Loucy (cell line): ENCODE data around the gene CCDC171.

Experiments
- H2AFZ ChIP-seq: fragments of 200-600 bp; sonication (generic); 2 replicates; pipeline ENCODE4 v1.6.0; 2016; ENCODE audit warnings: antibody characterized with exemption, mild to moderate bottlenecking, low read length, moderate library complexity
- H3F3A ChIP-seq: fragments of 200-600 bp; 2 replicates; pipeline ENCODE4 v1.6.0; 2016; ENCODE audit warnings: antibody characterized with exemption, low read depth, mild to moderate bottlenecking
- H3K27me3 ChIP-seq: fragments of 200-600 bp; sonication (generic); 2 replicates; pipeline ENCODE4 v1.6.1; 2014; ENCODE audit warnings: low read length, mild to moderate bottlenecking; ENCODE audit not compliant: insufficient read depth, poor library complexity, severe bottlenecking
- H3K36me3 ChIP-seq: fragments of 200-600 bp; sonication (generic); 2 replicates; pipeline ENCODE4 v1.6.1; 2016; ENCODE audit warnings: low read length; ENCODE audit not compliant: insufficient read depth
- H3K4me1 ChIP-seq: fragments of 200-600 bp; sonication (generic); 2 replicates; pipeline ENCODE4 v1.5.1; 2014; ENCODE audit warnings: low read length, mild to moderate bottlenecking; ENCODE audit not compliant: insufficient read depth, poor library complexity, severe bottlenecking
- H3K4me2 ChIP-seq: fragments of 200-600 bp; sonication (generic); 2 replicates; pipeline ENCODE4 v1.6.0; 2014; ENCODE audit warnings: antibody characterized with exemption, low read length, low read depth, mild to moderate bottlenecking; ENCODE audit not compliant: poor library complexity, severe bottlenecking
- H3K4me3 ChIP-seq: fragments of 200-600 bp; sonication (generic); 2 replicates; pipeline ENCODE4 v1.5.1; 2014; ENCODE audit warnings: low read length, mild to moderate bottlenecking, mixed read lengths; ENCODE audit not compliant: poor library complexity, severe bottlenecking
- H3K79me2 ChIP-seq: fragments of 200-600 bp; sonication (generic); 2 replicates; pipeline ENCODE4 v1.6.1; 2014; ENCODE audit warnings: low read length; ENCODE audit not compliant: insufficient read depth
- H3K9ac ChIP-seq: fragments of 200-600 bp; sonication (generic); 2 replicates; pipeline ENCODE4 v1.6.0; 2014; ENCODE audit warnings: mild to moderate bottlenecking, low read depth, low read length, moderate library complexity; ENCODE audit not compliant: poor library complexity, severe bottlenecking
- H3K9me2 ChIP-seq: fragments of 200-600 bp; sonication (generic); replicated peaks from 2 replicates; pipeline ENCODE4 v1.6.1; 2016; ENCODE audit warnings: low read depth, low read length, mixed read lengths
- H3K9me3 ChIP-seq: fragments of 200-600 bp; sonication (generic); 2 replicates; pipeline ENCODE4 v1.6.1; 2014; ENCODE audit warnings: mild to moderate bottlenecking, antibody characterized with exemption, low read length, low read depth; ENCODE audit not compliant: insufficient read depth
- H4K20me1 ChIP-seq: fragments of 200-600 bp; sonication (generic); 2 replicates; pipeline ENCODE4 v1.6.0; 2014; ENCODE audit warnings: antibody characterized with exemption, low read length, mild to moderate bottlenecking; ENCODE audit not compliant: insufficient read depth, poor library complexity, severe bottlenecking
- EZH2phosphoT487 ChIP-seq: fragments of 200-600 bp; IDR thresholded peaks from 2 replicates; pipeline ENCODE4 v1.6.1; 2018; ENCODE audit warnings: antibody characterized with exemption, mild to moderate bottlenecking, moderate library complexity, borderline replicate concordance
- TF ChIP-seq, protein P1 (sequence below): fragments of 200-600 bp; sonication (generic); conservative IDR thresholded peaks from 2 replicates; pipeline ENCODE4 v1.5.1; 2014; ENCODE audit warnings: mild to moderate bottlenecking, antibody characterized with exemption, low read length

Gene CCDC171

DNA sequence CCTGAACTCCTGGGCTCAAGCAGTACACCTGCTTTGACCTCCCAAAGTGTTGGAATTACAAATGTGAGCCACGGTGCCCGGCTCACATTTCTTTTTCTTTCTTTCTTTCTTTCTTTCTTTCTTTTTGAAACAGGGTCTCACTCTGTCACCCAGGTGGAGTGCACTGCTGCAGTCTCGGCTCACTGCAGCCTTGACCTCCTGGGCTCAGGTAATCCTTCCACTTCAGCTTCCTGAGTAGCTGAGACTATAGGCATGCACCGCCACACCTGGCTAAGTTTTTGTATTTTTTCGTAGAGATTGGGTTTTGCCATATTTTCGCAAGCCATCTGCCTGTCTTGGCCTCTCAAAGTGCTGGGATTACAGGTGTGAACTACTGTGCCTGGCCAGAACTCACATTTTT, 183.7 kb downstream of the CCDC171 start:
- TF ChIP-seq, protein P1, sequence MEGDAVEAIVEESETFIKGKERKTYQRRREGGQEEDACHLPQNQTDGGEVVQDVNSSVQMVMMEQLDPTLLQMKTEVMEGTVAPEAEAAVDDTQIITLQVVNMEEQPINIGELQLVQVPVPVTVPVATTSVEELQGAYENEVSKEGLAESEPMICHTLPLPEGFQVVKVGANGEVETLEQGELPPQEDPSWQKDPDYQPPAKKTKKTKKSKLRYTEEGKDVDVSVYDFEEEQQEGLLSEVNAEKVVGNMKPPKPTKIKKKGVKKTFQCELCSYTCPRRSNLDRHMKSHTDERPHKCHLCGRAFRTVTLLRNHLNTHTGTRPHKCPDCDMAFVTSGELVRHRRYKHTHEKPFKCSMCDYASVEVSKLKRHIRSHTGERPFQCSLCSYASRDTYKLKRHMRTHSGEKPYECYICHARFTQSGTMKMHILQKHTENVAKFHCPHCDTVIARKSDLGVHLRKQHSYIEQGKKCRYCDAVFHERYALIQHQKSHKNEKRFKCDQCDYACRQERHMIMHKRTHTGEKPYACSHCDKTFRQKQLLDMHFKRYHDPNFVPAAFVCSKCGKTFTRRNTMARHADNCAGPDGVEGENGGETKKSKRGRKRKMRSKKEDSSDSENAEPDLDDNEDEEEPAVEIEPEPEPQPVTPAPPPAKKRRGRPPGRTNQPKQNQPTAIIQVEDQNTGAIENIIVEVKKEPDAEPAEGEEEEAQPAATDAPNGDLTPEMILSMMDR: no peak
- TF ChIP-seq EZH2phosphoT487: no peak
- peaks cover 6% of the 10 kb centered on the region for H3K36me3 ChIP-seq
- H3K4me3 ChIP-seq: no peak overlapping the region
- no peaks in the 10 kb centered on the region for H3K27me3 ChIP-seq
- H3K4me1 ChIP-seq: no peaks in the 10 kb centered on the region
- no peak overlapping the region for H3K9ac ChIP-seq
- H3F3A ChIP-seq: no peaks in the 10 kb centered on the region
- no peaks in the 10 kb centered on the region for H3K79me2 ChIP-seq
- no peaks in the 10 kb centered on the region for H3K9me2 ChIP-seq
- no peaks in the 10 kb centered on the region for H3K9me3 ChIP-seq
- no peaks in the 10 kb centered on the region for H4K20me1 ChIP-seq
- no peak overlapping the region for H3K4me2 ChIP-seq
- no peak overlapping the region for H2AFZ ChIP-seq

DNA sequence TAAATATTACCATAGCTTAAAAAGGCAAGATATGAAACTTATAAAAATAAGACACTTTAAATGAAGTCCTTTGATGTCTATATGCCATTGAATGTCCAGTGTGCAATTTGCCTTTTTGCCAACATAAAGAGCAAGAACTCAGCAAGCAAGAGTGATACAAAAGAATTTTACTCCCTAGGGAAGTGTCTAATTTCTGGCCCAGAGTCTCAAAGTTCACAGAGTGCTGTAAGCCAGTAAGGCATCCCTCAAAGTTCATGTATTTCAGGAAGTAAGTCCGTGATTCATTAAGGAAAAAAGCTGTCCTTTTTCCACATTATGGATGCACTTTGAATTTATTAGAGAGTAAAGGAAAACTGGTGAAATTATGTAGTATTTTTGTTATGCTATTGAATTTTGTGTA, 185.2 kb downstream of the CCDC171 start:
- no peaks in the 10 kb centered on the region for H3K36me3 ChIP-seq
- H4K20me1 ChIP-seq: no peaks in the 10 kb centered on the region
- no peak overlapping the region for H2AFZ ChIP-seq
- H3K4me2 ChIP-seq: no peak overlapping the region
- no peak overlapping the region for H3K4me3 ChIP-seq
- no peaks in the 10 kb centered on the region for H3K9me2 ChIP-seq
- no peaks in the 10 kb centered on the region for H3F3A ChIP-seq
- TF ChIP-seq, protein P1: no peak
- TF ChIP-seq EZH2phosphoT487: no peak
- no peaks in the 10 kb centered on the region for H3K4me1 ChIP-seq
- no peaks in the 10 kb centered on the region for H3K27me3 ChIP-seq
- H3K9me3 ChIP-seq: no peaks in the 10 kb centered on the region
- H3K79me2 ChIP-seq: no peaks in the 10 kb centered on the region
- H3K9ac ChIP-seq: no peak overlapping the region

DNA sequence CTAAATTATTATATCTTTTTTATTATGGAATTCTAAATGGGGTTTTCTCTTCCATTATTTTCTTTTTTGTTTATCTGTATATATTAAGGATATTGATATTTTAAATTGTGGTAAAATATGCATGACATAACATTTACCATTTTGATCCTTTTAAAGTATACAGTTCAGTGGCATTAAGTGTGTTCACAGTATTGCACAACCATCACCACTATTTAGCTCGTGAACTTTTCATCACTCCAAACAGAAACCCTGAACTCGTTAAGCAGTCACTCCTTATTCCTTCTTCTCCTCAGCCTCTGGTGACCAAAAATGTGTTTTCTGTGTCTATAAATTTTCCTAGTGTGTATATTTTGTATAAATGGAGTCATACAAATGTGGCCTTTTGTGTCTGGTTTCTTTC, 188.2 kb downstream of the CCDC171 start:
- peaks cover 9% of the 10 kb centered on the region; the same call in 1 of the 2 replicates for H3K36me3 ChIP-seq
- H3K4me3 ChIP-seq: no peak overlapping the region
- no peaks in the 10 kb centered on the region for H3K79me2 ChIP-seq
- no peaks in the 10 kb centered on the region for H4K20me1 ChIP-seq
- H3K4me2 ChIP-seq: no peak overlapping the region
- no peaks in the 10 kb centered on the region for H3K9me2 ChIP-seq
- H3F3A ChIP-seq: no peaks in the 10 kb centered on the region
- no peaks in the 10 kb centered on the region for H3K27me3 ChIP-seq
- no peak overlapping the region for H2AFZ ChIP-seq
- H3K4me1 ChIP-seq: no peaks in the 10 kb centered on the region
- no peak overlapping the region for H3K9ac ChIP-seq
- no peaks in the 10 kb centered on the region for H3K9me3 ChIP-seq
- no peak for TF ChIP-seq EZH2phosphoT487
- TF ChIP-seq, protein P1: no peak
